IMR-90 (cell line): ENCODE results near the gene LRP5. TPM values are rescaled to one million over a fixed set of nuclear protein-coding genes. Genes with fewer than 3 reads are reported as not detected.

Experiments used
- ATAC-seq: fragments of 200-7000 bp; cut with Tn5 transposase; 2 replicates; pipeline ENCODE4 v1.9.1; 2020; ENCODE audit warnings: low read depth, mild to moderate bottlenecking, moderate library complexity
- BruUV-seq: library from RNA; stranded (reverse); fragments of 400-500 nt; replicated peaks from 2 replicates; lab custom pipeline; 2021; lab: Mats Ljungman, UMichigan
- CTCF ChIA-PET: fragments of 300-600 bp; formaldehyde crosslinking; extraction: SDS; loops from one replicate; lab custom pipeline; 2021; ENCODE audit warnings: antibody characterized with exemption; lab: Yijun Ruan, JAX
- POLR2A ChIA-PET: fragments of 300-600 bp; sonication (Branson Sonifier 250); formaldehyde crosslinking; loops from one replicate; lab custom pipeline; 2022; ENCODE audit warnings: antibody characterized with exemption; ENCODE audit not compliant: unreplicated experiment; lab: Charles Lee
- DNase-seq: peaks from one replicate; pipeline ENCODE4 v3.0.0; 2013
- H2AFZ ChIP-seq: replicated peaks from 2 replicates; pipeline ENCODE3; 2013; ENCODE audit warnings: low read length, mild to moderate bottlenecking; ENCODE audit not compliant: poor library complexity
- H2AK5ac ChIP-seq: 2 replicates; pipeline ENCODE4 v1.6.1; 2013; ENCODE audit warnings: low read depth, low read length, inconsistent platforms
- H2AK9ac ChIP-seq: replicated peaks from 2 replicates; pipeline ENCODE3; 2013; ENCODE audit warnings: mild to moderate bottlenecking, low read depth, low read length, moderate library complexity; ENCODE audit not compliant: poor library complexity
- H2BK120ac ChIP-seq: 2 replicates; pipeline ENCODE4 v1.6.1; 2013; ENCODE audit warnings: low read depth, low read length, inconsistent platforms
- H2BK15ac ChIP-seq: 3 replicates; pipeline ENCODE4 v1.6.1; 2013; ENCODE audit warnings: low read depth, low read length, inconsistent platforms
- H2BK20ac ChIP-seq: 2 replicates; pipeline ENCODE4 v1.6.1; 2013; ENCODE audit warnings: low read depth, mild to moderate bottlenecking, inconsistent platforms, low read length, moderate library complexity
- H2BK5ac ChIP-seq: 2 replicates; pipeline ENCODE4 v1.6.1; 2013; ENCODE audit warnings: mild to moderate bottlenecking, low read depth, low read length, inconsistent platforms; ENCODE audit not compliant: poor library complexity, severe bottlenecking
- H3K14ac ChIP-seq: replicated peaks from 2 replicates; pipeline ENCODE4 v1.6.1; 2013; ENCODE audit warnings: low read depth, low read length, inconsistent platforms
- H3K18ac ChIP-seq: 2 replicates; pipeline ENCODE4 v1.6.1; 2013; ENCODE audit warnings: low read depth, low read length, control low read depth
- H3K23ac ChIP-seq: 2 replicates; pipeline ENCODE4 v1.6.1; 2013; ENCODE audit warnings: low read depth, low read length, inconsistent platforms
- H3K27ac ChIP-seq: 2 replicates; pipeline ENCODE4 v1.5.1; 2013; ENCODE audit warnings: mild to moderate bottlenecking, control low read depth, low read length; ENCODE audit not compliant: insufficient read depth
- H3K27me3 ChIP-seq: 2 replicates; pipeline ENCODE4 v1.6.1; 2013; ENCODE audit warnings: low read length; ENCODE audit not compliant: control insufficient read depth, insufficient read depth
- H3K36me3 ChIP-seq: 2 replicates; pipeline ENCODE4 v1.6.1; 2013; ENCODE audit warnings: low read length, mixed read lengths; ENCODE audit not compliant: control insufficient read depth, insufficient read depth
- H3K4ac ChIP-seq: 2 replicates; pipeline ENCODE4 v1.6.1; 2013; ENCODE audit warnings: low read depth, low read length, inconsistent platforms
- H3K4me1 ChIP-seq: 2 replicates; pipeline ENCODE4 v1.6.1; 2013; ENCODE audit warnings: low read length, mixed read lengths; ENCODE audit not compliant: control insufficient read depth, insufficient read depth
- H3K4me2 ChIP-seq: 2 replicates; pipeline ENCODE4 v1.6.1; 2013; ENCODE audit warnings: low read depth, mild to moderate bottlenecking, control low read depth, low read length, moderate library complexity
- H3K4me3 ChIP-seq: 2 replicates; pipeline ENCODE4 v1.5.1; 2013; ENCODE audit warnings: low read depth, mild to moderate bottlenecking, control low read depth, low read length, moderate library complexity; ENCODE audit not compliant: insufficient read depth
- H3K56ac ChIP-seq: 2 replicates; pipeline ENCODE4 v1.6.1; 2013; ENCODE audit warnings: low read length, inconsistent platforms; ENCODE audit not compliant: insufficient read depth; ENCODE audit errors: extremely low read depth
- H3K79me1 ChIP-seq, 2 experiments: 2 replicates each; pipeline ENCODE4 v1.6.1; 2013; ENCODE audit warnings: low read length in 2 of 2, inconsistent platforms in 1 of 2, low read depth in 1 of 2
- H3K9ac ChIP-seq: 2 replicates; pipeline ENCODE4 v1.6.1; 2013; ENCODE audit warnings: low read depth, low read length, control low read depth
- H3K9me1 ChIP-seq: 2 replicates; pipeline ENCODE4 v1.6.1; 2013; ENCODE audit warnings: low read length, inconsistent platforms; ENCODE audit not compliant: insufficient read depth
- H3K9me3 ChIP-seq: 2 replicates; pipeline ENCODE4 v1.6.1; 2013; ENCODE audit warnings: low read length; ENCODE audit not compliant: control insufficient read depth, insufficient read depth
- H4K20me1 ChIP-seq: 2 replicates; pipeline ENCODE4 v1.6.1; 2013; ENCODE audit warnings: low read length, inconsistent platforms; ENCODE audit not compliant: insufficient read depth
- H4K5ac ChIP-seq: 2 replicates; pipeline ENCODE4 v1.6.1; 2013; ENCODE audit warnings: mild to moderate bottlenecking, low read depth, low read length, control low read depth
- H4K8ac ChIP-seq, 2 experiments: 2 replicates each; pipeline ENCODE4 v1.6.1; 2013; ENCODE audit warnings: low read depth in 2 of 2, low read length in 2 of 2, control low read depth in 1 of 2, inconsistent platforms in 1 of 2
- H4K91ac ChIP-seq: 2 replicates; pipeline ENCODE4 v1.6.1; 2013; ENCODE audit warnings: low read depth, low read length, inconsistent platforms; ENCODE audit not compliant: insufficient read depth
- BHLHE40 ChIP-seq: fragments of 150-350 bp; IDR thresholded peaks from 2 replicates; pipeline ENCODE4 v1.6.1; 2016; ENCODE audit warnings: mild to moderate bottlenecking, low read depth, low read length
- CEBPB ChIP-seq: IDR thresholded peaks from 2 replicates; pipeline ENCODE4 v1.6.1; 2012; ENCODE audit warnings: low read depth, low read length, improper control_type of control experiment
- CHD1 ChIP-seq: IDR thresholded peaks from 2 replicates; pipeline ENCODE4 v1.6.1; 2012; ENCODE audit warnings: low read depth, low read length, improper control_type of control experiment
- FOS ChIP-seq: fragments of 150-350 bp; IDR thresholded peaks from 2 replicates; pipeline ENCODE4 v1.6.1; 2016; ENCODE audit warnings: low read depth, low read length
- MAFK ChIP-seq: IDR thresholded peaks from 2 replicates; pipeline ENCODE4 v1.6.1; 2012; ENCODE audit warnings: low read depth, low read length, improper control_type of control experiment
- MAZ ChIP-seq: IDR thresholded peaks from 2 replicates; pipeline ENCODE4 v1.6.1; 2012; ENCODE audit warnings: low read depth, mild to moderate bottlenecking, low read length, improper control_type of control experiment, moderate library complexity, borderline replicate concordance
- MXI1 ChIP-seq: IDR thresholded peaks from 2 replicates; pipeline ENCODE4 v1.6.1; 2012; ENCODE audit warnings: low read depth, mild to moderate bottlenecking, low read length, moderate library complexity, borderline replicate concordance
- NFE2L2 ChIP-seq: fragments of 150-350 bp; IDR thresholded peaks from 2 replicates; pipeline ENCODE4 v1.6.1; 2016; ENCODE audit warnings: low read depth, mild to moderate bottlenecking, low read length
- POLR2A ChIP-seq: IDR thresholded peaks from 2 replicates; pipeline ENCODE4 v1.6.1; 2012; ENCODE audit warnings: mild to moderate bottlenecking, low read depth, low read length
- RAD21 ChIP-seq: IDR thresholded peaks from 2 replicates; pipeline ENCODE4 v1.6.1; 2012; ENCODE audit warnings: low read length, improper control_type of control experiment
- RCOR1 ChIP-seq: IDR thresholded peaks from 2 replicates; pipeline ENCODE4 v1.6.1; 2012; ENCODE audit warnings: mild to moderate bottlenecking, low read length, improper control_type of control experiment; ENCODE audit not compliant: insufficient replicate concordance
- RFX5 ChIP-seq: IDR thresholded peaks from 2 replicates; pipeline ENCODE4 v1.8.0; 2012; ENCODE audit warnings: low read depth, mild to moderate bottlenecking, low read length, moderate library complexity
- SMC3 ChIP-seq: fragments of 150-350 bp; IDR thresholded peaks from 2 replicates; pipeline ENCODE4 v1.6.1; 2016; ENCODE audit warnings: low read depth, mild to moderate bottlenecking, antibody characterized with exemption, low read length, moderate library complexity
- WGBS, 2 experiments: methylation state at CpG; one replicate each; pipeline versions ENCODE4 v1.1.5 to v1.1.7; 2013; ENCODE audit warnings: missing lambda C conversion rate in 2 of 2; ENCODE audit not compliant: insufficient read length in 1 of 2; ENCODE audit errors: extremely low coverage in 2 of 2; 5-methylcytosine and 5-hydroxymethylcytosine counted together
- dilution Hi-C: fragments of 300-500 bp; cut with HindIII; formaldehyde crosslinking; loops from one replicate; pipeline ENCODE4 v1.14.3; 2018; ENCODE audit warnings: low sequenced_read_pairs; ENCODE audit not compliant: unreplicated experiment
- in situ Hi-C: fragments of 300-500 bp; cut with MboI; formaldehyde crosslinking; loops from 3 replicates; pipeline ENCODE4 v1.14.3; 2019; ENCODE audit warnings: low sequenced_read_pairs, inconsistent platforms, mixed read lengths
- intact Hi-C: fragments of 100-400 bp; cut with micrococcal nuclease; formaldehyde crosslinking; loops from 2 replicates; pipeline ENCODE4 v1.10.0; 2022
- polyA plus RNA-seq, 3 experiments: library from polyadenylated mRNA; depleted of rRNA; stranded (reverse); fragments of >200 nt; gene quantifications; 2 replicates each; pipeline ENCODE4 v1.2.3, GENCODE V29; 2012; ENCODE audit warnings: low replicate concordance in 1 of 3
- total RNA-seq: library from RNA; depleted of rRNA; stranded (reverse); fragments of >200 nt; gene quantifications from 2 replicates; pipeline ENCODE4 v1.2.3, GENCODE V29; 2012
- TF ChIP-seq, protein P1 (sequence below): fragments of 150-350 bp; IDR thresholded peaks from 2 replicates; pipeline ENCODE4 v1.6.1; 2016; ENCODE audit warnings: low read depth, mild to moderate bottlenecking, low read length, moderate library complexity, borderline replicate concordance
- TF ChIP-seq, protein P2 (sequence below): conservative IDR thresholded peaks from 2 replicates; pipeline ENCODE4 v1.5.1; 2012; ENCODE audit warnings: mild to moderate bottlenecking, low read depth, low read length, improper control_type of control experiment
- TF ChIP-seq, protein P3 (sequence below): fragments of 150-350 bp; IDR thresholded peaks from 2 replicates; pipeline ENCODE4 v1.6.1; 2017; ENCODE audit warnings: mild to moderate bottlenecking, antibody characterized with exemption, low read length, low read depth

The LRP5 gene
- total and polyA plus RNA-seq, 2 of the 4 experiments (the other 2 are of a cell fraction) = 10.4 to 15.0 TPM

DNA sequence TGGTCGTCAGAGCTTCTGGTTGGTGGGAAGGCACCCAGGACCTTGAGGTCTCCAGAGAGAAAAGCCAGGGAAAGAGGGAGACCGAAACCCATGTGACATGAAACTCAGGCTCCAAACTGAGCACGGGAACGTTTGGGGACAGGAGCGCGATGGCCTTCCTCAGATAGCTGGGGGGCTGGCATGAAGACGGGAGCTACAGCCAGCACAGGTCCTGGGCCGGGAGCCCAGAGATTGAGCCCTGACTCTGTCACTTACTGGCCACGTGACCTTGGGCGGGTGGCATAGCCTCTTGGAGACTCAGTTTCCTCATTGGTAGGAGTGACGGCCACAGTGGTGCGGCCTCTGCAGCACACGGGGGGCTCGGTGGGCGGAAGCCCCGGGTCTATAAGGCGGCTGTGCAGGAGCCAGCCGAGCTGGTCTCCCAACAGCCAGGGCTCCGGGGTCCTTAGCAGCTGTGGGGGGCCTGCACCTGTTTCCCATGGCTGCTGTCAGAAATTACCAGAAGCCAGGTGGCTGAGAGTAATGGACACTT is 111.8 kb downstream of the LRP5 start:
- Histone ChIP-seq H3K79me1 (peaks cover 0 to 5% of the 10 kb centered on the region in 2 experiments; a peak in 1 of 4 replicates), H2BK20ac (no peak overlapping the region), H3K4ac (no peak overlapping the region), H4K20me1 (peaks cover 9% of the 10 kb centered on the region; the same call in 1 of the 2 replicates), H3K4me3 (no peak overlapping the region), H2AFZ (no peak overlapping the region), H3K27ac (no peak overlapping the region), H3K9ac (no peak overlapping the region), H3K4me2 (no peak overlapping the region), H3K4me1 (no peaks in the 10 kb centered on the region), H3K9me1 (no peaks in the 10 kb centered on the region; the same call in 1 of the 2 replicates), H4K8ac (no peak overlapping the region), H3K27me3 (no peaks in the 10 kb centered on the region), H3K14ac (no peak overlapping the region), H4K91ac (no peak overlapping the region), H2AK5ac (no peak overlapping the region), H3K9me3 (peaks cover 8% of the 10 kb centered on the region), H2BK120ac (no peak overlapping the region), H3K36me3 (peaks cover 47% of the 10 kb centered on the region), H3K23ac (no peak overlapping the region), H3K56ac (no peak overlapping the region), H4K5ac (no peak overlapping the region), H2BK5ac (no peak overlapping the region), H2BK15ac (no peak overlapping the region), H3K18ac (no peak overlapping the region), H2AK9ac (no peak overlapping the region)
- in situ Hi-C loops = no loop called here
- intact Hi-C loops = no loop called here
- ATAC-seq (no peak), DNase-seq (no peak)
- ChIA-PET CTCF (interaction anchor here (0.6 kb wide), 1 partner anchor 363 kb away, joined by 3 read pairs; no protein-coding TSS in a partner anchor), POLR2A (no interaction called here)
- dilution Hi-C loops = no loop called here
- no peak for TF ChIP-seq POLR2A
- no peak for TF ChIP-seq RFX5
- no peak for TF ChIP-seq RCOR1
- TF ChIP-seq CEBPB = no peak
- TF ChIP-seq, protein P1, sequence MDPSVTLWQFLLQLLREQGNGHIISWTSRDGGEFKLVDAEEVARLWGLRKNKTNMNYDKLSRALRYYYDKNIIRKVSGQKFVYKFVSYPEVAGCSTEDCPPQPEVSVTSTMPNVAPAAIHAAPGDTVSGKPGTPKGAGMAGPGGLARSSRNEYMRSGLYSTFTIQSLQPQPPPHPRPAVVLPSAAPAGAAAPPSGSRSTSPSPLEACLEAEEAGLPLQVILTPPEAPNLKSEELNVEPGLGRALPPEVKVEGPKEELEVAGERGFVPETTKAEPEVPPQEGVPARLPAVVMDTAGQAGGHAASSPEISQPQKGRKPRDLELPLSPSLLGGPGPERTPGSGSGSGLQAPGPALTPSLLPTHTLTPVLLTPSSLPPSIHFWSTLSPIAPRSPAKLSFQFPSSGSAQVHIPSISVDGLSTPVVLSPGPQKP = no peak
- TF ChIP-seq MXI1 = no peak
- TF ChIP-seq, protein P2, sequence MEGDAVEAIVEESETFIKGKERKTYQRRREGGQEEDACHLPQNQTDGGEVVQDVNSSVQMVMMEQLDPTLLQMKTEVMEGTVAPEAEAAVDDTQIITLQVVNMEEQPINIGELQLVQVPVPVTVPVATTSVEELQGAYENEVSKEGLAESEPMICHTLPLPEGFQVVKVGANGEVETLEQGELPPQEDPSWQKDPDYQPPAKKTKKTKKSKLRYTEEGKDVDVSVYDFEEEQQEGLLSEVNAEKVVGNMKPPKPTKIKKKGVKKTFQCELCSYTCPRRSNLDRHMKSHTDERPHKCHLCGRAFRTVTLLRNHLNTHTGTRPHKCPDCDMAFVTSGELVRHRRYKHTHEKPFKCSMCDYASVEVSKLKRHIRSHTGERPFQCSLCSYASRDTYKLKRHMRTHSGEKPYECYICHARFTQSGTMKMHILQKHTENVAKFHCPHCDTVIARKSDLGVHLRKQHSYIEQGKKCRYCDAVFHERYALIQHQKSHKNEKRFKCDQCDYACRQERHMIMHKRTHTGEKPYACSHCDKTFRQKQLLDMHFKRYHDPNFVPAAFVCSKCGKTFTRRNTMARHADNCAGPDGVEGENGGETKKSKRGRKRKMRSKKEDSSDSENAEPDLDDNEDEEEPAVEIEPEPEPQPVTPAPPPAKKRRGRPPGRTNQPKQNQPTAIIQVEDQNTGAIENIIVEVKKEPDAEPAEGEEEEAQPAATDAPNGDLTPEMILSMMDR = no peak
- no peak for TF ChIP-seq NFE2L2
- no peak for TF ChIP-seq CHD1
- no peak for TF ChIP-seq RAD21
- no peak for TF ChIP-seq FOS
- TF ChIP-seq, protein P3, sequence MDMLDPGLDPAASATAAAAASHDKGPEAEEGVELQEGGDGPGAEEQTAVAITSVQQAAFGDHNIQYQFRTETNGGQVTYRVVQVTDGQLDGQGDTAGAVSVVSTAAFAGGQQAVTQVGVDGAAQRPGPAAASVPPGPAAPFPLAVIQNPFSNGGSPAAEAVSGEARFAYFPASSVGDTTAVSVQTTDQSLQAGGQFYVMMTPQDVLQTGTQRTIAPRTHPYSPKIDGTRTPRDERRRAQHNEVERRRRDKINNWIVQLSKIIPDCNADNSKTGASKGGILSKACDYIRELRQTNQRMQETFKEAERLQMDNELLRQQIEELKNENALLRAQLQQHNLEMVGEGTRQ = no peak
- TF ChIP-seq MAFK = no peak
- TF ChIP-seq MAZ = no peak
- TF ChIP-seq SMC3 = no peak
- TF ChIP-seq BHLHE40 = no peak
- BruUV-seq = no TSS peak
- WGBS, 2 experiments = 97% methylated on average over 10 of the region's 19 CpGs; no CpG with 5 or more reads in 1 of the 2 experiments
